HL-60/S4 (cell line): Measurements from ENCODE around the gene TFIP11.

Source experiments
- in situ Hi-C: fragments of 300-500 bp; cut with MboI; formaldehyde crosslinking; loops from 2 replicates; pipeline ENCODE4 v1.14.3; 2022; ENCODE audit warnings: low sequenced_read_pairs

The TFIP11 gene

GRCh38 chr22:26480611-26480932 lies 31.7 kb downstream of the TFIP11 start:
- in situ Hi-C loops, result no loop called here

DNA sequence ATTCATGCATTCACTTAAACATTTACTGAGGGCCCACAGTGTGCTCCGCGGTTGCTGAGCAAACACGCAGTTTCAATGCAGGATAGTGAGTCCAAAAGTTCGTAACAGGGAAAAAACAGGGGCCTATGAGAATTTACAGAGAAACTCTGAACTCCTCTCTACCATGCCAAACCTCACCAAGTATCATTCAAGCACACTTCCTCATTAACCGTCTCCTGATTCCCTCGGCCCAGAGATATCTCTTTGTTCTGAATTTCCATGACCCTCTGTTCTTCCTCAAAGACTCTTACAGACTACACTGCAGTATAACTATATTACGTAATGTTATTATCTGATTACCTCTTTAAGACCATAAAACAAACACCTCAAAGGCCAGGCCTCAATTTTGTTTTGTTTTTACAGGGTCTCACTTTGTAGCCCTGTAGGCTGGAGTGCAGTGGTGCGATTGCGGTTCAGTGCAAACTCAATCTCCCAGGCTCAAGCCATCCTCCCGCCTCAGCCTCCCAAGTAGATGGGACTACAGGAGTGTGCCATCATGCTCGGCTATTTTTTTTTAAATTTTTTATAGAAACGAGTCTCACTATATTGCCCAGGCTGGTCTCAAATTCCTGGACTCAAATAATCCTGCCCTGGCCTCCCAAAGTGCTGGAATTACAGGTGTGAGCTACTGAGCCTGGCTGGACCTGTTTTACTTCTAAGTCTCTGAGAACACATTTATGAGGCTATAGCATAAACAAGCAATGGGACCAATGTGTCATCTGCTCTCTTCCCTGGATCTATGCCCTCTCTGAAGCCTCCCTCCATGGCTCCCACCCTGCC lies 32.3 kb downstream of the TFIP11 start:
- in situ Hi-C loops, result no loop called here

DNA sequence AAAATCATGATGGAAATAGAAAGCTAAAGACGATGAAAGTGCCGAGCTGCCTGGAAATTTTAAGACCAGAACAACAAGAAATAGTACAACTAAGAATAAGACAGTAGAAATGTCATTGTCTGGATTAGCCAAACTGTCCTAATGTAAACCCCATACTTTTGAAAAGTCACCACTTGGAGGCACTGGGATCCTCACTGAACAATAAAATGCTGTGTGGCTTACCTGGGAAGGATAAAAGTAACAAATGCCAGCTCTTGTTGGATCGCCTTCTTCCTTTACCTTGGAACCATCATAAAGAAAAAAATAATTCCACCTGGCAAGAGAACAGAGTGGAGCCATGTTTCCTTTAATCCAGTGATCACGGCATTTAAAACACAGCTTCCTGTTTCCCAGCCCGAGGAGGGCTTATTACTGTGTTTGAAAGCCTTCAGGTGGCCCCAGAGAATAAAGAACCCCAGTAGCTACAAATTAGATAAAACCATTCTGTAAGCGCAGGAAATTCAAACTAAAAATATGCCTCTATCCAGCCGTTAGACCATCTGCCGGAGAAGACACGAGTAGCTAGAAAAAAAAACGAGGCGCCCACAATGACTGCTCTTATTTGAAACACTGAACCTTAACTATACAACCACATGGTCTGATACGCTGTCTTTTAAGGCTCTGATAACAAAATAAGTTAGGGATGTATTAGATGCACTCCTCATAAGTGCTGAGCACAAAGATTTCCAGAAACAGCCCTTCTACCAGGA lies 33.1 kb downstream of the TFIP11 start:
- in situ Hi-C loops, result no loop called here

DNA sequence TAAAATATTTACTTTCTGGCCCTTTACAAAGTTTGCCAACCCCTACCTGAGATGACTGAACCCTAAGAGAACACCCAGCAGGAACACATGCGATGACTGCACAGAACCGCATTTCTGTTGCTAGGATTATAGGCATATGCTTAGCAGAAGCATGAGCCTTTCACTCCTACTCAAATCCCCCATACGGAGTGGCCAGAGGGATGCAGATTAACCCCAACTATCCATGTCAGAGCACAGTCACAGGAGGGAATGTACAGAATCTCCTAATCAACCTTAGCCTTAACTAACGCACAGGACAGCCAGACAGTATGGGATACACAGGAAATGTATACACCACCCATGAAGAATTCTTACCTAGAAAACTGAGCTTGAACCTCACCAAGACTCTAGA lies 34.9 kb downstream of the TFIP11 start:
- in situ Hi-C loops, result no loop called here

DNA sequence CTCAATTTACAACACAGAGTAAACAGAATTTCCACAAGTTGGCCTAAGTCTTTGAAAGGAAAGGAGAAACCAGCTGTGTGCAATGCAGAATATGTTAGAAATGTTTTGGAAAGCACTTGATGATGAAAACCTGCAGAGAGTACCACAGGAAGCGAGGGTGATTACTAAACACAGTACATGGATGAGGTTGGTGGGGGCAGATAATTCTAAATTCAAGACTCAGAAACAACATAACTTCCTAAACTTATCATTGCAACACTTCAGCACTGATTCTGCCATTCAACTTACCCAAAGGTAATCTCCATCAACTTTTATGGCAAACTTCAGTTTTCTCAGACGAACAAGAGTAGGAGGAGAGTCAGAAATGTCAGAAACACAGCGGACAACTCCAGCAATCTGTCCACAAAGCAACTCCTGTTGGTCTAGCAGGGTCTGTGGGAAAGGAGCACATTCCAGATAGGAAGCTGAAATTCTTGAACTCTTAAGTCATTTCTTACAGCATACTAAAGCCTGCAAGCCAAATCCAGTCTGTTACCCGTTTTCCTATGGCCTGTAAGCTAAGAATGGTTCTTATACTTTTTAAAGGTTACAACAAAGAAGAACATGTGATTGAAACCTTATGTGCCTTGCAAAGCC lies 35.5 kb downstream of the TFIP11 start:
- in situ Hi-C loops, result no loop called here

DNA sequence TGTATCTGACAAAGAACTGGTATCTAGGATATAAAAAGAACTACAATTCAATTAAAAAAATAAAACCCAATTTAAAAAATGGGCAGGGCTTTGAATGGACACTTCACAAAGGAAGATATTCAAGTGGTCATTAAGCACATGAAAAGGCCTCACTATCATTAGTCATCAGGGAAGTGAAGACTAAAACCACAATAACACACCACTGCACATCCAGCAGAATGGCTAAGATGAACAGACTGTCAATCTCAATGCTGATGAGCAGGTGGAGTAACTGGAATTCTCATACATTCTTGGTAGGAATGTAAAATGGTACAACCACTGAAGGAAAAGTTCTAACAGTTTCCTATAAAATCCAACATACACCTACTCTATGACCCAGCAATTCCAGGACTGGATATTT lies 37.6 kb downstream of the TFIP11 start:
- in situ Hi-C loops, result no loop called here

DNA sequence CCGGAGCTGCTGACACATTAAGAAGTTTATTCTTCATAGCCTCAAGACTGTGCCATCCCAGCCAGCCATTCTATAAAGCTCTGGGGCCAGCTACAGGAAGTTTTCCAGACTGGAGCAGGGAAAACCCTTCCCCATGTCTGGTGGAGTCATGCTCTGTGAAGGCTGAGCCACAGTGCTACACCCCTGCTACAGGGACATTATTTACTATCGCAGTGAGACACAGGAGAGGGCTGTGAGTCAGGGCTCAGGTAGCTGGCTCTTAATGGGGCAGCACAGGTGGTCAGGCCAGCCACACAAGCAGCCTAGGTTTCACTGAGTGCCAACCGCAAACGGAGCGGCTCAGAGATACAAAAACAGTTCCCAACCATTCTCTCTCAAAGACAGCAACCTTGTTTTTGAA lies 40.8 kb downstream of the TFIP11 start:
- in situ Hi-C loops, result no loop called here

DNA sequence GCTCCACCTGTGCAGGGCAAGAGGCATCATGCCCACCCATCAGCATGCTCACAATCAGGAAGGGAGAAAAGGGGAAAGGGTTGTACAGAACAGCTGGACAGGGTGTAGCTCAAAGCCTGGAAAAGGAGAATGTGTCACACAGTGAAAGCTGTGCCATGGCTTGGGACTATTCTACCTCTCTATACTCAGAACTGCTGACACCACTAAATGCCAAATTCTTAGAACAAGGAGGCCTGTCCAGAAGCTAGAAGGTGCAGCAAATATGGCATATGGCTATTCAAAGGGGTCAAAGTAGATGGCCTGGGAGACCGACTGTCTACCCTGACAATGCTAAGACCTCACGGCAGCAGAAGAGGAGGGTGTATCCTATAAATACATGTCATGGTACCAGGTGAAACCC lies 41.5 kb downstream of the TFIP11 start:
- in situ Hi-C loops, result no loop called here

DNA sequence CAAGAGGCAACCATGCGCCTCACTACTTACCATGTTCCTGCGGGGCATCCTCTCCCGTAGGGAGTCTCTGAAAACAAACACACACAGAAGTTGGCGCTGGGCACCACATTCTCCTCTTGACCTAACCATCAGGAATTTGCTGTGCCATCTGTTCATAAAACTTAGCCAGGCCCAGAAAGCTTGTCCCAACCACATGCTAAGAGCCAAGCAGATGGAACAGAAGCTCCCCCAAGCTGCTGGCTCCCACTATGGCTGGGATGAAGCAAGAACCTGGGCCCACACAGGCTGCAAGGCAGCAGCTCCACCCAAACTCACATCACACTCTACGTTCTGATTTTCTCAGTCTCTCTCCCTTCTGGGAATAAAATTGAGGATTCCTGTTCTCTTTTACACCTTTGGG lies 46.1 kb downstream of the TFIP11 start:
- in situ Hi-C loops, result no loop called here

DNA sequence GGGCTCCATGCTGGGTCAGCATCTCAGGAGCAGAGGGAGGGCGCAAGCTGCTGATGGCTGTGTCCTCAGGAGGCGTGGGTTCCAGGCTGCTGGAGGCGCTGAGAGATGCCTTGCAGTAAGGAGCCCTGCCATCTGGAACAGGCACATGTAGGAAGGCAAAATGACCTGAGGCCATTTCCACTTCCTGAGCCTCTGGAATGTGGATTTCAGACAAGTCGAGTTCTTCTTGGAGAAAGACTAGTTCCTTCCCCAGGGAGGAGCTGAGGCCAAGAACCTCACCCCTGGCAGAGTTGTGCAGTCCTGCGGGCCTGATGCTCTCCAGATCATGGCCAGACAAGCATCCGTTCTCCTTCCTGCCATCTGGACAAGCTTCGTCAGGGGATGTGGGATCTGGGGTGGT lies 48.0 kb downstream of the TFIP11 start:
- in situ Hi-C loops, result loop anchor here (5.0 kb wide), 1 partner anchor 72 kb away; no protein-coding TSS in a partner anchor

DNA sequence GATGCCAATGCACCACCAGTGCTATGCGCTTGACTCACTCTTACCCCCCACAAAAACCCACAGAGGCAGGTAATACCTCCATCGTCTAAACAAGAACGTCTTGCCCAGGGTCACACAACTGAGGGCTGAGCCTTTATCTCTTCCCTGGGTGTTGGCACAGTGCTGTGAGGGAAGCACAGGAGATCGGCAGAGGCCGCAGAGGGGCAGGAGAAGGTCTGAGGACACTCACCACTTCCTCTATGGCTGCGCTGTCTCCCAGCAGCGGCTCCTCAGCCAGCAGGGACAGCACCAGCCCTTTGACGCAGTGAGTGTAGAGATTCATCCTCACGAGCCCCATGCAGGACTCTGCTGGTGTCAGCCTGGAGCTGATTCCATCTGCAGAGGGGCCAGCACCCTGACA lies 48.6 kb downstream of the TFIP11 start:
- in situ Hi-C loops, result loop anchor here (5.0 kb wide), 1 partner anchor 71 kb away; no protein-coding TSS in a partner anchor

DNA sequence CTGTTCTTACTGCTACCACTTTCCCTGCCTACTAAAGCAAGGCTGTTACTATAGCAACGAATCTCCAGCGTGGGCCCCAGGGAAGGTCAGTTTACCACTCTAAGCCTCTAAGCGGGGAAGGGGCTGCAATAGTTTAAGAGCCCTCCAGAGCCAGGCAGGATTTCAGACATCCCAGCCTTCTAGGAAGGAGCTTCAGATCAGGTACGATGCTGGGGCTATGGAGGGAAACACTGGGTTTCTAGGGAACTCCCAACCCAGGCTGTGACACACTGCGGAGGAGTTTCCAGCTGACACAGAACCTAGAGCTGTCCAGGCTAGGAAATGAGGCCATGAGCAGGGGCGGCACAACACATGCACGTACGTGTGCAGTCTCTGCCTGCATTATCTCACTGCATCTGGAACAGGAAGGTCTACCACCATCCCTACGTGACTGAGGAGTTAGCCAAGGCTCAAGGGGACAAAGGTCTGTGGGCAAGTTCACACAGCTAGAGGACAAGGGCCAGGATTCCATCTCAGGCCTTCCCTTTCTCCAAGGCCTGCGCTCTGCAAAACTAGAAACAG lies 49.1 kb downstream of the TFIP11 start:
- in situ Hi-C loops, result loop anchor here (5.0 kb wide), 1 partner anchor 71 kb away; no protein-coding TSS in a partner anchor

- in situ Hi-C loops, result loop anchor here (5.0 kb wide), 1 partner anchor 70 kb away; no protein-coding TSS in a partner anchor
Measured at GRCh38 chr22:26462641-26463040, 49.6 kb downstream of the TFIP11 start.

GRCh38 chr22:26462051-26462450 lies 50.2 kb downstream of the TFIP11 start:
- in situ Hi-C loops, result loop anchor here (5.0 kb wide), 1 partner anchor 70 kb away; no protein-coding TSS in a partner anchor

- in situ Hi-C loops, result loop anchor here (5.0 kb wide), 1 partner anchor 69 kb away; no protein-coding TSS in a partner anchor
Measured at GRCh38 chr22:26461188-26461810, 51.0 kb downstream of the TFIP11 start.

- in situ Hi-C loops, result loop anchor here (5.0 kb wide), 1 partner anchor 68 kb away; no protein-coding TSS in a partner anchor
Measured at GRCh38 chr22:26460202-26460601, 52.1 kb downstream of the TFIP11 start.

GRCh38 chr22:26457661-26458272 lies 54.5 kb downstream of the TFIP11 start:
- in situ Hi-C loops, result no loop called here

GRCh38 chr22:26453812-26454500 lies 58.3 kb downstream of the TFIP11 start:
- in situ Hi-C loops, result no loop called here

DNA sequence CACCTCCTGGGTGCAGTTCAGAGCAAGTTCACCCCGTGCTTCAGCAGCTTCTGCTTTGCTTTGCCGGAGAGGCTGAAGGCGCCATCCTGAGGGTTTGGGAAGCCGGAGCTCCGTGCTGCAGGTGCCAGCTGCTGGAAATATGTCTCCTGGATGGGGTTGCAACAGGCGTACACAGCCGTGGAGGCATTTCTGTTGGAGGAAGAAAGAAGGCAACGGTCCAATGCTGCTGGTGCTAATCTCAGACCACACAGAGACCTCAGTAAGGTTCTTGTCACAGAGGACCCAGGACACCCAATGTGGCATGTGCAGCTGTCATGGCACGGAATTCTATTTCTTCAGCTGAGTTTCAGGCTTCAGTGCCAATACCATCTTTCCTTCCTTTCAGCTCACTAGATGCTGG lies 59.1 kb downstream of the TFIP11 start:
- in situ Hi-C loops, result no loop called here
